ENCODE data around the gene MYOZ3. TPM values are rescaled to one million over a fixed set of nuclear protein-coding genes. Genes with fewer than 3 reads are reported as not detected.

The MYOZ3 gene
- total and polyA plus RNA-seq, 10 donors, result 0.04 to 1.2 (median 0.32) TPM; not detected in 1

- WGBS, 5 donors, result 74 to 82% (median 81%) methylated on average over 2 of the region's 2 CpGs
- Histone ChIP-seq H3K36me3 (peaks cover 0 to 44% (median 16%) of the 10 kb centered on the region in 6 donors), H3K9me3 (no peaks in the 10 kb centered on the region), H3K27me3 (replicated peaks in 1 of 7) (no peaks in the 10 kb centered on the region), H3K4me3 (no peak overlapping the region), H3K27ac (peak overlapping the region in 2 of 8 donors; percentile 18 to 21), H3K4me1 (peaks cover 14 to 77% (median 47%) of the 10 kb centered on the region in 6 donors)
- no peak for DNase-seq
- no peak for TF ChIP-seq CTCF (IDR thresholded peaks at IDR 0.05 in 8 of 11, conservative IDR thresholded peaks at IDR 0.05 in 3 of 11)
- TF ChIP-seq POLR2A (IDR thresholded peaks at IDR 0.05), result no peak
- TF ChIP-seq POLR2AphosphoS5 (IDR thresholded peaks at IDR 0.05), result no peak
- intact Hi-C loops (cut with DNase I; ENCODE audit: low total_unique reads), result no loop called here
These were observed 7.1 kb upstream of the MYOZ3 start for GRCh38 chr5:150653762-150654556.

DNA sequence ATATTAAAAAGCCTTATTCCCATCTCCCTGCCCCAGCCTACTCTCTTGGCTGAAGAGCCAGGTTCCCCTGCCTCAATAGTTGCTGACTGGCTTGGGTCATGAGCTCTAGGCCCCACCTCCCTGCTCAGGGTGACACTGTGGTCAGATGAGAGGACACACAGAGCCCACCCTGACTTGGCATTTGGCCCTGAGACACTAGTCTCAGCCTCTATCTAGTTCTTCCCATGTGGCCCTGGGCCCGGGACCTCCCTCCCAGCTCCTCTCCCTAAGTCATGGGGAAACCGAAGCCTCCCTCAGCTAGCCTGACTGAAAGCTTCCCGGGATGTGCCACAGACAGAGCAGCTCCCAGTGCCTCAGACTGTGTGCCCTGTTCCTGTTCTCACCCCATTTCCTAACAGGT is 5.8 kb upstream of the MYOZ3 start:
- H3K9me3 ChIP-seq, result no peaks in the 10 kb centered on the region
- peaks cover 0 to 32% (median 4%) of the 10 kb centered on the region in 6 donors for H3K36me3 ChIP-seq
- TF ChIP-seq CTCF (IDR thresholded peaks at IDR 0.05 in 8 of 11, conservative IDR thresholded peaks at IDR 0.05 in 3 of 11) (no peak), POLR2AphosphoS5 (IDR thresholded peaks at IDR 0.05) (peak in 1 of 3 donors; percentile 3)
- no peak for DNase-seq
- H3K4me1 ChIP-seq, result peaks cover 11 to 65% (median 37%) of the 10 kb centered on the region in 6 donors
- 73 to 85% (median 83%) methylated on average over 3 of the region's 3 CpGs for WGBS, 5 donors
- H3K27ac ChIP-seq, result peak overlapping the region in 3 of 8 donors; percentile 18 to 60 (median 40)
- no peak overlapping the region for H3K4me3 ChIP-seq
- no peaks in the 10 kb centered on the region for H3K27me3 ChIP-seq (replicated peaks in 1 of 7)
- intact Hi-C loops (cut with DNase I; ENCODE audit: low total_unique reads), result loop anchor here (5.0 kb wide), 1 partner anchor 93 kb away; no protein-coding TSS in a partner anchor

DNA sequence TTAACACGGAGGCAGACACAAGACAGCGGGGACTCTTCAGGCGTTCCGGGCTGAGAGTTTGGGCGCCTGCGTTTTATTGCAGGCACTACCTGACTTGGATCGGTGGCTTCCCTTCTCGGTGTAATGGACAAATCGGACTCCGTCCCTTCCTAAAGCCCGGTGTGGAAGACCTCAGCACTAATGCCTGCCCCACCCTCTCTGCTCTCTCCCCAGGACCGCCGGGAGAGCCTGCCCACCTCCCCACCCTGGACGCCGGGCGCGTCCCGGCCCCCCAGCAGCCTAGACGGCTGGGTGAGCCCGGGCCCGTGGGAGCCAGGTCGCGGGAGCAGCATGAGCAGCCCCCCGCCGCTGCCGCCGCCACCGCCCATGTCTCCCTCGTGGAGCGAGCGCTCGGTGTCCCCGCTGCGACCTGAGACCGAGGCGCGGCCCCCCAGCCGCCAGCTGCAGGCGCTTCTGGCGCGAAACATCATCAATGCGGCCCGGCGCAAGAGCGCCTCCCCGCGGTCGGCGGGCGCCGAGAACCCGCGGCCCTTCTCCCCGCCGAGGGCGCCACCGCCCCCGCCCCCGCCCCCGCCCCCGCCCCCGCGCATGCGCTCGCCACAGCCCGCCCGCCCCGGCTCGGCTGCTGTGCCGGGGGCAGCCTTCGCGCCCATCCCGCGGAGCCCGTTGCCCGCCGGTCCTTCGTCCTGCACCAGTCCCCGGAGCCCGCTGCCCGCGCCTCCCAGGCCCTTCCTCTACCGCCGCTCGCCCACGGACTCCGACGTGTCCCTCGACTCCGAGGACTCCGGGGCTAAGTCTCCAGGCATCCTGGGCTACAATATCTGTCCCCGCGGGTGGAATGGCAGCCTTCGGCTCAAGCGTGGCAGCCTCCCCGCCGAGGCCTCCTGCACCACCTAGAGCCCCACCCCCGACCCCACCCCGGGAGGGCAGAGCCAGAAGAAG is 4.6 kb upstream of the MYOZ3 start:
- Histone ChIP-seq H3K27ac (peak overlapping the region; percentile 41 to 75 (median 54)), H3K4me3 (peak overlapping the region; percentile 22 to 77 (median 48))
- DNase-seq, result peak; percentile 93

More for the DNA sequence above, 4.6 kb upstream of the MYOZ3 start:
- WGBS, 5 donors, result 2 to 6% (median 4%) methylated on average over 23 to 99 of the region's 99 CpGs
- no peaks in the 10 kb centered on the region for H3K9me3 ChIP-seq
- H3K27me3 ChIP-seq (replicated peaks in 1 of 7), result peaks cover 0 to 5% (median 0%) of the 10 kb centered on the region in 7 donors
- H3K36me3 ChIP-seq, result peaks cover 0 to 19% (median 0%) of the 10 kb centered on the region in 6 donors
- intact Hi-C loops (cut with DNase I; ENCODE audit: low total_unique reads), result loop anchor here (5.0 kb wide), 1 partner anchor 94 kb away; no protein-coding TSS in a partner anchor
- TF ChIP-seq POLR2AphosphoS5 (IDR thresholded peaks at IDR 0.05) (peak; percentile 63 to 79 (median 78)), POLR2A (IDR thresholded peaks at IDR 0.05) (no peak), CTCF (IDR thresholded peaks at IDR 0.05 in 8 of 11, conservative IDR thresholded peaks at IDR 0.05 in 3 of 11) (peak in 10 of 11 experiments; percentile 28 to 88 (median 74))
- H3K4me1 ChIP-seq, result peaks cover 4 to 52% (median 30%) of the 10 kb centered on the region in 6 donors

All from spleen (tissue), 11 donors.